Liver (tissue), 9 donors: ENCODE results near the gene MAP2K7. TPM values are rescaled to one million over a fixed set of nuclear protein-coding genes. Genes with fewer than 3 reads are reported as not detected.

Source experiments
- DNase-seq: peaks from one replicate; pipeline ENCODE4 v3.0.0-alpha.2; 2017; ENCODE audit warnings: low spot score
- H3K27ac ChIP-seq, 2 donors: one replicate each; pipeline ENCODE4 v1.7.0; 2013; ENCODE audit warnings: inconsistent platforms in 2 of 2, low read length in 2 of 2, control low read depth in 1 of 2, low read depth in 1 of 2, mild to moderate bottlenecking in 1 of 2
- H3K27me3 ChIP-seq, 4 donors: one replicate each; pipeline versions ENCODE4 v1.6.1 to v1.7.0; 2013; ENCODE audit warnings: low read length in 3 of 4, inconsistent platforms in 1 of 4, mild to moderate bottlenecking in 1 of 4, moderate library complexity in 1 of 4; ENCODE audit not compliant: control insufficient read depth in 4 of 4, insufficient read depth in 4 of 4
- H3K36me3 ChIP-seq, 4 donors: one replicate each; pipeline versions ENCODE4 v1.6.1 to v1.7.0; 2013; ENCODE audit warnings: low read length in 3 of 4, mild to moderate bottlenecking in 3 of 4, low read depth in 1 of 4, moderate library complexity in 1 of 4; ENCODE audit not compliant: control insufficient read depth in 4 of 4, insufficient read depth in 3 of 4
- H3K4me1 ChIP-seq, 4 donors: one replicate each; pipeline versions ENCODE4 v1.6.1 to v1.7.0; 2013; ENCODE audit warnings: low read length in 3 of 4, mild to moderate bottlenecking in 3 of 4, moderate library complexity in 1 of 4; ENCODE audit not compliant: control insufficient read depth in 4 of 4, insufficient read depth in 4 of 4
- H3K4me3 ChIP-seq, 3 donors: one replicate each; pipeline versions ENCODE4 v1.6.1 to v1.7.0; 2013; ENCODE audit warnings: low read length in 3 of 3, control low read depth in 1 of 3, low read depth in 1 of 3, mild to moderate bottlenecking in 1 of 3
- H3K9ac ChIP-seq, 2 donors: one replicate each; pipeline ENCODE4 v1.7.0; 2013; ENCODE audit warnings: low read length in 2 of 2, mild to moderate bottlenecking in 2 of 2, moderate library complexity in 2 of 2, control low read depth in 1 of 2, low read depth in 1 of 2
- H3K9me3 ChIP-seq, 4 donors: one replicate each; pipeline versions ENCODE4 v1.6.1 to v1.7.0; 2013; ENCODE audit warnings: low read length in 3 of 4; ENCODE audit not compliant: control insufficient read depth in 4 of 4
- CTCF ChIP-seq: fragments of 150-350 bp; IDR thresholded peaks from 2 replicates; pipeline ENCODE4 v1.5.1; 2017; ENCODE audit warnings: improper control_type of control experiment, low read depth, low read length; ENCODE audit not compliant: missing input control
- EGR1 ChIP-seq, 2 donors: IDR thresholded peaks; 2 replicates each; pipeline ENCODE4 v1.6.1; 2016 to 2018; ENCODE audit warnings: antibody characterized with exemption in 2 of 2, low read depth in 2 of 2
- HNF4A ChIP-seq, 2 donors: conservative IDR thresholded peaks; 2 replicates each; pipeline ENCODE4 v1.6.1; 2016; ENCODE audit warnings: antibody characterized with exemption in 2 of 2, mild to moderate bottlenecking in 2 of 2
- JUND ChIP-seq, 2 donors: IDR thresholded peaks; 2 replicates each; pipeline ENCODE4 v1.6.1; 2016; ENCODE audit warnings: antibody characterized with exemption in 2 of 2
- MAX ChIP-seq: IDR thresholded peaks from 2 replicates; pipeline ENCODE4 v1.6.1; 2016; ENCODE audit warnings: antibody characterized with exemption
- NR2F2 ChIP-seq: IDR thresholded peaks from 2 replicates; pipeline ENCODE4 v1.6.1; 2016; ENCODE audit warnings: antibody characterized with exemption
- RAD21 ChIP-seq, 2 donors: IDR thresholded peaks; 2 replicates each; pipeline ENCODE4 v1.6.1; 2016; ENCODE audit warnings: antibody characterized with exemption in 2 of 2, mild to moderate bottlenecking in 2 of 2
- REST ChIP-seq: IDR thresholded peaks from 2 replicates; pipeline ENCODE4 v1.6.1; 2016; ENCODE audit warnings: antibody characterized with exemption, mild to moderate bottlenecking
- SP1 ChIP-seq: IDR thresholded peaks from 2 replicates; pipeline ENCODE4 v1.6.1; 2018; ENCODE audit warnings: antibody characterized with exemption, mild to moderate bottlenecking
- YY1 ChIP-seq: IDR thresholded peaks from 2 replicates; pipeline ENCODE4 v1.6.1; 2016; ENCODE audit warnings: antibody characterized with exemption, mild to moderate bottlenecking
- ZBTB33 ChIP-seq: IDR thresholded peaks from 2 replicates; pipeline ENCODE4 v1.6.1; 2016; ENCODE audit warnings: antibody characterized with exemption
- WGBS: extraction: QIAGEN DNeasy Blood & Tissue Kit; methylation state at CpG from one replicate; pipeline ENCODE4 v1.1.7; 2013; 5-methylcytosine and 5-hydroxymethylcytosine counted together
- polyA plus RNA-seq, 2 donors: library from polyadenylated mRNA; stranded (reverse) in 1 of 2; unstranded in 1 of 2; fragments of 200-250 nt in 1 of 2; fragments of >200 nt in 1 of 2; fragmentation: Nextera tagmentation in 1 of 2; extraction: Ambion mirVana in 1 of 2; gene quantifications; one replicate each; pipeline versions ENCODE4 v1.2.1 to v1.2.3, GENCODE V29; 2013 to 2015
- total RNA-seq, 2 donors: library from RNA; depleted of rRNA; stranded (reverse); fragments of >200 nt; gene quantifications; one replicate each; pipeline ENCODE4 v1.2.3, GENCODE V29; 2014
- donor health status: healthy.
- donor health status: healthy.
- donor health status: healthy.
- donor health status: healthy.
- donor health status: healthy.

Gene MAP2K7
- total and polyA plus RNA-seq, 4 donors: 3.0 to 11.7 (median 9.5) TPM

GRCh38 chr19:7866399-7867091 is 37.1 kb upstream of the MAP2K7 start:
- Histone ChIP-seq H3K9ac (no peak overlapping the region), H3K27me3 (no peaks in the 10 kb centered on the region), H3K27ac (no peak overlapping the region), H3K4me1 (peaks cover 9 to 32% (median 13%) of the 10 kb centered on the region in 4 donors), H3K4me3 (no peak overlapping the region), H3K9me3 (no peaks in the 10 kb centered on the region), H3K36me3 (peaks cover 0 to 1% (median 0%) of the 10 kb centered on the region in 4 donors)
- TF ChIP-seq JUND (IDR thresholded peaks at IDR 0.05): no peak
- no peak for TF ChIP-seq REST
- no peak for TF ChIP-seq SP1
- 76% methylated on average over 12 of the region's 12 CpGs for WGBS
- DNase-seq: no peak

GRCh38 chr19:7867092-7867844 is 36.4 kb upstream of the MAP2K7 start:
- H3K9me3 ChIP-seq: no peaks in the 10 kb centered on the region
- peaks cover 0 to 1% (median 0%) of the 10 kb centered on the region in 4 donors for H3K36me3 ChIP-seq
- H3K27ac ChIP-seq: no peak overlapping the region
- H3K4me1 ChIP-seq: peaks cover 9 to 31% (median 12%) of the 10 kb centered on the region in 4 donors
- 88% methylated on average over 9 of the region's 9 CpGs for WGBS
- no peak overlapping the region for H3K9ac ChIP-seq
- TF ChIP-seq NR2F2: no peak
- TF ChIP-seq ZBTB33: no peak
- TF ChIP-seq CTCF: no peak
- no peak for DNase-seq
- H3K27me3 ChIP-seq: no peaks in the 10 kb centered on the region
- no peak overlapping the region for H3K4me3 ChIP-seq

GRCh38 chr19:7868326-7868670 is 35.4 kb upstream of the MAP2K7 start:
- peaks cover 0 to 1% (median 0%) of the 10 kb centered on the region in 4 donors for H3K36me3 ChIP-seq
- 28% methylated on average over 21 of the region's 21 CpGs for WGBS
- H3K4me1 ChIP-seq: peaks cover 9 to 32% (median 12%) of the 10 kb centered on the region in 4 donors
- H3K27ac ChIP-seq: no peak overlapping the region
- H3K4me3 ChIP-seq: no peak overlapping the region
- TF ChIP-seq HNF4A (conservative IDR thresholded peaks at IDR 0.05) (no peak), RAD21 (IDR thresholded peaks at IDR 0.05) (no peak), SP1 (no peak), YY1 (no peak), CTCF (no peak), EGR1 (IDR thresholded peaks at IDR 0.05; ENCODE audit: low read depth in 2 of 2) (no peak), MAX (no peak), JUND (IDR thresholded peaks at IDR 0.05) (no peak), ZBTB33 (no peak), NR2F2 (no peak)
- DNase-seq: no peak
- peaks cover 0 to 5% (median 3%) of the 10 kb centered on the region in 4 donors for H3K27me3 ChIP-seq
- no peaks in the 10 kb centered on the region for H3K9me3 ChIP-seq
- H3K9ac ChIP-seq: no peak overlapping the region
